Activated CD4-positive, alpha-beta T cell treated with anti-CD3 and anti-CD28 coated beads for 4 hours (primary cell): ENCODE results near the gene KCNJ5.

ENCODE experiments used
- DNase-seq, 2 donors: peaks; one replicate each; pipeline ENCODE4 v3.0.0-alpha.2; 2020

The KCNJ5 gene

DNA sequence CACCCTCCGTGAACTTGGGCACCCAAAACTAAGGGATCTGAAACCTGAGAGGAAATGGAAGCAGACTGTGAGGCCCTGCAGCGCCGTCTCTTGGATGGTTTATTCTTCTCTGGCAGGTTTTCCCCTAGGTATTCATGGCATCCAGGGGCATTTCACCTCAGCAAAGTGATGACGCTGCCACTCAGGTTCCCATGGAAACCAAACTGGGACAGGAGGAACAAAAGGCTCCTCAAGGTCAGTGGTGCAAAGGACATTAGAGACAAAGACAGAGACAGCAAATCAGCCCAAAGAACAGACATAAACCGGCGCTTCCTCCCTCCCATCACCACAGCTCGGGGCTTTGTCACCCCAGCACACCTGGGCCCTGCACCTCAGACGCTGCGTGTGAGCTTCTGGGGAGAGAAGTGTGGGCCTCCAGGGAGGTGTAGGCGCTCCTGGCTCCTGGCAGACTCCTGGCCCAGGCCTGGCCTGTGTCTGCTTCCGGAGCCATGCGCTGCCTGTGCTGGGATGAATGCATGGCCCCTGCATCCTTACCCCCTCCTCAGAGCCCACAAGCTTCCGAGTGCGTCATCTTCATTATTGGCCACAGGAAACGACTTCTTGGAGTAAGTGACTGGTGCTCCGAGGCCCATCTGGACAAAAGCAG is 45.6 kb downstream of the KCNJ5 start:
- DNase-seq, result no peak

DNA sequence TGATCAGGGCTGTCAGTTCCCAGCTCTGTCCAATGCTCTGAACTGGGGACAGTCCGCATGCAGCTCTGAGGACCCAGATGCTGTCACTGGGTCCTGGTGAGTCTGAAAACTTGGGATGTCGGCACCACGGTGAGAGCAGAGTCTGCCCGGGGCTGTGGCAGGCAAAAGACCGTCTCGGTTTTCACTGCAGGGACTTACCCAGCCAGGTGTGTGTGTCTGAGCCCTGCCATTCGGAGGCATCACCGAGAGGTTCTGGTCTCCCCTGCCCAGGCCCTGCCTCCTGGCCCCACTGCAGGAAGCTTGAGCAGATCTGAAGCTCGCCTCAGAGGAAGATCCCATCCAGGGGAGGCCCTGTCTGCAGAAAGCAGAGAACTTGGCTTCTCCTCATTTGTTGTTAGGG is 46.3 kb downstream of the KCNJ5 start:
- DNase-seq, result no peak

- DNase-seq, result no peak
Observed at GRCh38 chr11:128938156-128938885, 47.2 kb downstream of the KCNJ5 start.

- DNase-seq, result no peak
Observed at GRCh38 chr11:128939591-128939990, 48.4 kb downstream of the KCNJ5 start.

DNA sequence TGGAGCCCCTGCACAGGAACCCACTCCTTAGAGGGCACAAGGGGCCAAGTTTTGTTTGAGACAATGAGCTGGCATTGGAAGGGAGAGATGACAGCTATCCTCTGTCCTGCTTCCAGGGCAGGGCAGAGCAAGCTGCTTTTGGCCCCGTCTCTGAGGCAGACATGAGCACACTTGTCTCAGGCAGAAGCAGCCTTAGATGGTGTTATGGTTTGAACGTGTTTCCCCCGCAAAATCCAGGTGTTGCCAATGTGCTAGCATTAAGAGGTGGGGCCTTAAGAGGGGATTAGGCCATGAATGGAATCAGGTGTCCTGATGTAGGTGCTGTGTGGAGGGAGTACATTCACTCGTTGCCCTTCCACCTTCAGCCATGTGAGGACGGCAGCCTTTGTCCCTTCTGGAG is 49.0 kb downstream of the KCNJ5 start:
- DNase-seq, result no peak

GRCh38 chr11:128940603-128941002 is 49.4 kb downstream of the KCNJ5 start:
- no peak for DNase-seq

- no peak for DNase-seq
Observed at GRCh38 chr11:128941110-128941509, 50.0 kb downstream of the KCNJ5 start.

GRCh38 chr11:128941573-128942271 is 50.6 kb downstream of the KCNJ5 start:
- no peak for DNase-seq

- no peak for DNase-seq
Observed at GRCh38 chr11:128942272-128942612, 51.1 kb downstream of the KCNJ5 start.

DNA sequence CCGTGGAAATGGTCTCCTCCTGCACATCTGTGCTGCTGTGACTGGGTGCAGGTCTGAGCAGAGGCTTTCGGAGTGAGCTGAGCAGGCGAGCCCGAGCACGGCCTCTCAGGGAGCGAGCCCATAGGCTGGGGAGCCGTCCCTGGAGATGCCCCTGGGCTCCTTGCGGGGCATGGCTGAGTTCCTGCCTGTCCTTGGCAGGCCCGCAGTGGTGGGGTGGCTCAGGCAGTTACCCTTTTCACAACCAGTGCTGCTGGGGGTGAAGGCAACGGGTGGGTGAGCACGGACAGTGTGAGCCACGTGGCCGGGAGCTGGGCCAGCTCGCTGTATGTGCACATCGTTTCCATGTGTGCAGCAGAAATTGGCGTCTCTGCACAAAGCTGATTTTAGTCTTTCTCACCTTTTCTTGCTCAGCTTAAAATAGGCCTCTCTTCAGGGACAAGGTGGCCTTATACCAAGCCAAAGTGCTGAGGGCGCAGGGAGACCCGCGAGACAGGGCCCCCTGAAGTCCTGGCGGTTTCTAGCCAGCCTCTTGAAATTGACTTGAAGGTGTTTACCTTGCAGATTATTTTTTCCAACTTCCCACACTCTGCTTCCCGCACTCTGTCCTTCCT is 51.8 kb downstream of the KCNJ5 start, which contains the start of gene TP53AIP1:
TSS of gene TP53AIP1 (minus strand) at position 55 of the 611 bp plus-strand sequence. CDS start 5,053 bp downstream, outside the sequence.
- DNase-seq, result no peak

- DNase-seq, result no peak
Observed at GRCh38 chr11:128943428-128943976, 52.3 kb downstream of the KCNJ5 start.

GRCh38 chr11:128946648-128947047 is 55.5 kb downstream of the KCNJ5 start:
- no peak for DNase-seq

- no peak for DNase-seq
Observed at GRCh38 chr11:128947773-128948172, 56.6 kb downstream of the KCNJ5 start.

DNA sequence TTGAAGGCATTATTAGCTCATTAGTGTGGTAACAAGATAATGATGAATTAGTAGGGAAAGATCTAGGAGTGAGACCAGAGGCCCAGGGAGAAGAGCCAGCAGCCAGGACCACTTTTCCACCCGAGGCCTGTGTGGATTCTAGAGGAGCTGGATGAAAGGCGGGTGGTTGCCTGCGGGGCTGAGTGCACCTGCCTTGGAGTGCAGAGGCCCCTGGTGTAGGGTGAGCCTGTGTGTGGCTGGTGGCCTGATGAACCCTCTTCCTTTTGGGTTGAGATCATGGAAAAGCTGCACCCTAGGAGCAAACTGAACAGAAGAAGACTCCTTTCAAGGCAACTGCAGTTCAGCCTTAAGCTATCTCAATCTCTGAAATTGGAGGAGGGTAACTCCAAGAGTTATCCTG is 57.4 kb downstream of the KCNJ5 start:
- no peak for DNase-seq

GRCh38 chr11:128949791-128950454 is 58.8 kb downstream of the KCNJ5 start:
- no peak for DNase-seq

- DNase-seq, result no peak
Observed at GRCh38 chr11:128953151-128953550, 62.0 kb downstream of the KCNJ5 start.

- no peak for DNase-seq
Observed at GRCh38 chr11:128955636-128956035, 64.5 kb downstream of the KCNJ5 start.

DNA sequence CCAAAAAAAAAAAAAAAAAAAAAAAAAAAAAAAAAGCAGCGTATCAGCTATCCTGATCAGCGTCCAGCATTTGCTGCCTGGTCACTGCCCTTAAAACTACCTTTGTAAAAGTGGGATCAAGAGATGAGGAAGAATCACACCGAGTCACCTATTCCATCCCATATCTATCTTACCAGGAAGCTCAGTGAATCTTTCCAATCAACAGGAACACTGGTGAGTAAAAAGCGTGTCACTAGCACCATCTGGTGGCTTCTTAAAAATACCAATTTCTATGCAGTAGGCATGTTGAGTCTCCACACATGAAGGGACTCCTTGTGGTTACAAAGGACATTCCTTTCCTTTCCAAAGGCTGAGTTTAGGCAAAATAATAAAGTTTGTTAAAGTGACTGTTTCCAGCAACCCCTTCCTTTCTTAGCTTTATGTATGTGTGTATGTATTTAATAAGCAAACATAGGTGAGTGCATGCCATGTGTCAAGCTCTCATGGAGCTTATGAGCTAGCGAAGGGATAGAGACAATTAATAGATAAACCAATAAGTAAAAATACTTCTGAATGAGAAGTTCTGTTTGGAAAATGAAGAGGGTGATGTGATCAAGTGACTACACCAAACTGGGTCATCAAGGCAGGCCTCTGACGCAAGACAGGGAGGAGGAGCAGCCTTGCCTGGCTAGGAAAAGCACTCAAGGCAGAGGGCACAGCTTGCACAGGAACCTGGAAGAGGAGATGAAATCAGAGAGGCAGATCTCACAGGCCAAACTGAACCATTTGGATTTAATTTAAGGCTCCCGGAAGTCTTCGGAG is 65.4 kb downstream of the KCNJ5 start:
- peak in 1 of 2 donors; percentile 20 for DNase-seq

DNA sequence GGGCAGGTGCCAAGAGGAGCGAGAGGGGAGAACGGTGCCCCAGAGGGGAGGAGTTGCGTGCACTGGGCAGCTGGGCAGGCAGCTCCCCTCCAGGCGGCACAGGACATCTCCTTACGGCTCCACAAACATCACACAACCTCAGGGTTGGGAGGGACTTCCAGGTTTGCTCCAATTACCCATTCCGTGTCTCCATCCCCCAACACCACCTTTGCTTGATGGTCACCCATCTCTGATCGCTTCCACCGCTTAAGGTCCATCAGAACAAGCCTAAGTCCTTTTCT is 66.0 kb downstream of the KCNJ5 start:
- no peak for DNase-seq

DNA sequence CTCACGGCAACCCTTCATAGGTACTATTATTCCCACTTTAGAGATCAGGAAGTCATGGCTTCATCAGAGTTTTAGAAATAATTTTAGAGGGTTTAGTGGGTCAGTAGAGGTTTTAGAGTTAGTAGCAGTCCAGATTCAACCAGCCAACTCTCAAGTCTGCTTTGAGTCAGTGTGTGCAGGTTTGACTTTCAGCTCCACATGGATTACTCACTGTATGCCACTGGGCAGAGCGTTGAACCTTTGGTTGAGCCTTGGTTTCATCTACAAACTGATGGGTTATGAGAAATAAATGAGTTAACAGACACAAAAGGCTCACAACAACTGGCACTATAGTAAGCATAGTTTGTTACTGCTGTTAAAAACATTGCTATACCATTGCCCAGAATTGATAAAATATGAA is 70.5 kb downstream of the KCNJ5 start:
- no peak for DNase-seq

DNA sequence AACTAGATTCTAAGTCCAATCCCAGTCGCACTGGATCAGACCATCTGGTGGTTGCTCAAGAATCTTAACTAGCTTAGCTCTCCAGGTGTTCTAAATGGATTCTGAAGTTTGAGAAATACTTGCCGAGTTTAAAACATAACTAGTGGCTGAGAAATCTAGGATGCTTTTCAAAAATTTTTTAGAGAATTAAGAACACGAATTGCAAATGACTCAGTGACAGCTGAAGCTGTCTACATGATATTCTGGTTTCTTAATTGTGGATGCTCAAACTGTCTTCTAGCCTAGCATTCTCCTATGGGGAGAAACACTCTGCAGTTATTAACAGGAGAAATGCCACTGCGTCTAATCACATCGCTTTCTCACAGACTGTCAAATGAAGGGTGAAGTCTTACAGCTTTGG is 71.7 kb downstream of the KCNJ5 start:
- no peak for DNase-seq

DNA sequence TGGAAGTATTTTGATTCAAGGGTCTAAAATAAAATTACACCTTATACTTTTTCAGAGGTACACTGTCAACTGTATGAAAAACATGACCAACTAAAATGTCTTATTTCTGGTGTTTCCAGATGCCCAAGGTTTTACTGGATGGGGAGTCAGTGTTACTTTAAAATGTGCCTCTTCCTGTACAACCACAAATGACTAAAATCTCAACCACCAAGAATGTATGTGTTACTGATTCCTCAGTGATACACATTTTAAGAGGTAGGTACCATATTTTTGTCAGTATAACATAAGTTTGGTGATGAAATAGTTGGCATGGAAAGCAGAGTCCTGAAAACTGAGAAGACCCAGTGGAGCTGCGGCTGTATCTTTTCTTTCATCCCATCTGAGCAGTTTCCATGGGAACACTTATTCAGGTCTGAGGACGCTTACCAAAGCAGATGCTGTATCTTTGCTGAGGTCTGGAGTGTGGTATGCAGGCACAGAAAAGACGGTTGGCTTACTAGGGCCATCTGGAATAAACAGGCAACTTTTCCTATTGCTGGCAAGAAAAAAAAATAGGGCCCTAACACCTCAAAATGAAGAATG is 72.7 kb downstream of the KCNJ5 start:
- DNase-seq, result no peak
